Eye (tissue), 1 donor: ENCODE measurements around the gene PLS3.
A peak's percentile ranks its signal among the peaks of the same experiment; 100 is the strongest.

Experiments used
- DNase-seq: peaks from one replicate; pipeline ENCODE4 v3.0.0-alpha.2; 2015

Gene PLS3

GRCh38 chrX:115571712-115572111 lies 10.7 kb downstream of the PLS3 start:
- no peak for DNase-seq

- no peak for DNase-seq
Measured at GRCh38 chrX:115573185-115573584, 12.2 kb downstream of the PLS3 start.

- DNase-seq = no peak
Measured at GRCh38 chrX:115576676-115577075, 15.7 kb downstream of the PLS3 start.

GRCh38 chrX:115579327-115579726 lies 18.4 kb downstream of the PLS3 start:
- no peak for DNase-seq

GRCh38 chrX:115579786-115580294 lies 18.9 kb downstream of the PLS3 start:
- no peak for DNase-seq

GRCh38 chrX:115581759-115582615 lies 21.0 kb downstream of the PLS3 start:
- no peak for DNase-seq

- no peak for DNase-seq
Measured at GRCh38 chrX:115582616-115583495, 21.9 kb downstream of the PLS3 start.

DNA sequence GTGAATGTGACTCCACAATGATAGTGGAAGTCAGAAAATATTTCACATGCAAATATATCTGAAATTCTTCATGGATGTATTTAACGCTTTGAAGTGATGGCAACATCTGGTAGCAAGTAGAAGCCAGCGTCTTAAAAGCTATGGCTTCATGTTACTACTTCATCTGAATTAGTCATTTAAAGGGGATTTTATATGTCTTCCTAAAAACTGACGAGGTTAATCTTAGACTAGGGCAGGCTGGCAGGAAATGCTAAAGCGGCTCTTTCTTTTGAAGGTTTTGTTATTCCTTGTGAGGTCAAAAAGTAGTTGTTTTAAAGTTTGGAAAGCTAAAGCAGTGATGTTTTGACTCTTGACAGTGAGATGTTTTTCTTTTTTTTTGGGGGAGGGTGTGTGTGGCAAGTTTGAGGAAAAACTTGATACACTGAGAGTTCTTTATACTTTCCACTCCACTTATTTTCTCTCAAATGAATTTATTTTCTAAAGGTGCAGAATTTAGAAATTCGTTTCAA lies 22.6 kb downstream of the PLS3 start:
- DNase-seq = no peak

- DNase-seq = no peak
Measured at GRCh38 chrX:115584696-115585095, 23.7 kb downstream of the PLS3 start.

DNA sequence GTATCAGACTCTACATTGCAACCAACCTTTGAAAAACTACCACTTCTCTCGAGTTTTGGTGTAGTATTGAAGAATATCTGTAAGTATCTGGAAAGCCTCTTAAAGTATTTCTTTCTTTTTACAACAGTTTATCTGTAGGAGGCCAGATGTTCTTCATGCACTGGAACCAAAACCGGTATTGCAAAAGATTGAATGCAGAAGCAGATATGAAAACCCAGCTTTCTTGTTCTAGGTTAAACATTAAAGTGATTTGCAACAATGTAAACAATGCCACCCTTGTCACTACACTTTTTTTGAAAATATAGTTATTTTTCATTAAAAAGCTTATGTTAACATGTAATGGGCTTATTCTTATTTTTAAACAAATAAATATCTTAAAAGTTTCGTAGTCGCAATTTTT lies 27.2 kb downstream of the PLS3 start:
- no peak for DNase-seq

- DNase-seq = no peak
Measured at GRCh38 chrX:115589419-115589818, 28.4 kb downstream of the PLS3 start.

- DNase-seq = no peak
Measured at GRCh38 chrX:115591420-115591819, 30.4 kb downstream of the PLS3 start.

DNA sequence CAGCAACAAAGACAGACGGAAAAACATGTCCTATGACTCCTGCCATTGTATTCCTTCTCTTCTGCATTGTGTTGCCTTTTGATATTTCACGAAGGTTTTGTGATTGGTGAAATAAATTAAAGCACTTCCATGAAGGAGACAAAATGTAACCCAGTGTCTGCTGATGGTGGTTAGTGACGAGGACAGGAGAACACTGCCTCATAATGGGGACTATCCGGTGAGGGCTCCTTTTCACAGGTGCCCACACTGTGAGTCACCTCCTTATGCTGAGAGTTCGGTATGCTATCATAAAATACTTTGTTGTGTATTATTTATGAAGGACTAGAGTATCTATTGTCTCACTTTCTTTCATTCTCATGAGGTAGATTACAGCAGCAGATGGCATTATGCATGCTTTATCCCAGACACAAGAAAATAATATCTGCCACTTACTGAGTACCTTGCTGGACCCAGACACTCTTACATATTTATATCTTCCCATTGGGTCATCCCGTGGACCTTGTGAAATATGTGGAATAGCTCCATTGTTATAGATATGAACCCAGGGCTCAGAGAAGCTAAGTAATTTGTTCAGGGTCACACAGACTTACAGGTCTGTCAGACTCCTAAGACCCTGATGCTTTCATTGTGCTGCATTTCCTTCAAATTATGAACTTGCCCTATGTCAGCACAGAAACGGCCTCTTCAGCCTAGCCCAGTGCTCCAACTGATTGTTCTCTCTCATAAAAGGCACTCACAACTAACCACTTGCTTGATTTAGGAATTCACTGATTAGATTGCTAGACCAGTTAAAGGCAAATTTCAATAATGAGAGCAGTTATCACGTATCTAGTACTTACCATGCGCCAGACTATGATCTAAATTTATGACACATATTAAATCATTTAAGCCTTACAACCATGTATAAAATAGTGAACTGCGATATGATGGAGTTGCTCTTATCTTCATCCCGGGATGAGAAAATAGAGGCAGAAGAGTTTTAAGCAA lies 31.2 kb downstream of the PLS3 start:
- DNase-seq = no peak

DNA sequence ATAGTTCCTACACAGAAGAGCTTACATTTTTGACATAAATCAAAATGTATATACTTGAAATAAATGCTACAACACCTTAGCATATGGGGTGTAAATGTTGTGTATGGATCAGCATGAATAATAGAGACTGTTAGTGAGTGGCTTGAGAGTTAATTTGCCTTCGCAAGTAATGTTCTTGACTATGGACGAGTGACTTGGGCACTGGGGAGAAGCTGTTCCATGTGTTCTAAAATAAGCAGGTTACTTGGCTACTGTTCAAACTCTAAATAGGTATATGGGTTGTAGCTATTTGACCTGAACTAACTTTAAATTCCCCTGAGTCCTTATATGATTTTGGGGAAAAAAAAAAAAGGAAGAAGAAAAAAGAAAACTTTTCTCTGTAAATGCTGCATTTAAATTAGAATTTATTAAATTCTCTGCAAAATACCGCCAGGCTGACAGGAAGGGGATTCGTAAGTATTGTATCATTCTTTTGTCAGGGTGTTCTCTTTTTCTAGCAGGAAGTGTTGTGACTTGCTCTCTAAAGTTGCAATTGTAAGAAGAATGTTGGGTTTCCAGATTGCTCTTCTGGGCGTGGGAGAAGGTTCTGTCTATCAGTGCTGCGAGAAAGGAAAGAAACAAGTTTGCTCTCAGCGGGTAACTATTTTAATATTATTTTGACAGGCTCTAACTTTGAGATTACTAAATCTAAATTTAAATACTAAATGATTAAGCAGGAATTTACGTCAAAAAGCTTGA lies 32.2 kb downstream of the PLS3 start:
- DNase-seq = peak; percentile 9

- no peak for DNase-seq
Measured at GRCh38 chrX:115595049-115595448, 34.1 kb downstream of the PLS3 start.

DNA sequence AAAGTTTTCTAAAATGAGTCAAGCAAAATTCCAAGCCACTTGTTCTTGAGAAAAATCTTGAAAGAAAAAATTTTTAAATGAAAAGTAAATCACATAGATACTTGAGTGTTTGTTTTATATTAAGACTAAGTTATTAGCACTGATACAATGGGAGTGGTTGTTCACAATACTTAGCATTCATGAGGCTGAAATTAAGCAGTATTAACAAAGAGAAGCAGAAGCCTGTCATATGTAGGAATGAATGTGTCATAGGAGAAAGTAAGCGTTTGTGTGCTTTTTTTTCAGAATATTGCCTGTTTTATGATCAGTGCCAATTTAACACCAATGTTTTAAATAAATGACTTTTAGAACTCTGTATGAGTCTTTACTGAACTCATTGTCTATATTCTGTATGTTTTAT lies 37.6 kb downstream of the PLS3 start:
- DNase-seq = no peak

DNA sequence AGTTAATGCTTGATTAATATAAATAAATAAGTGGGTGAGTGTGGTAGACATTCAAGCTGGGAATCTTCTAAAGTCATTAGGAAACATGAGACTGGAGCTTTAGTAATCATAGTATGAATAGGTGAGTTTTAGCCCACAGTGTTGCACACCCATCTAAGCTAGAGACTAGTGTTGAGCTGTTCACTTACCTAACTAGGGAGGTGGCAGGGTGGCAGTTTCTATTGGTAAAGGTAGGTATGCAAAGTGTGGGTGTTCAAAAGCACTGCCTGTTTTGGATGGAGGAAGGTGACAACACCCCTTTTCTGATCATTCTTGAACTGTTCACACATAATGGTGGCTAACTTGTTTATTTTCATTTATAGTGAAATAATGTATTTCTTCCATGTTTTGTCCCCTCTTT lies 41.3 kb downstream of the PLS3 start:
- DNase-seq = no peak

DNA sequence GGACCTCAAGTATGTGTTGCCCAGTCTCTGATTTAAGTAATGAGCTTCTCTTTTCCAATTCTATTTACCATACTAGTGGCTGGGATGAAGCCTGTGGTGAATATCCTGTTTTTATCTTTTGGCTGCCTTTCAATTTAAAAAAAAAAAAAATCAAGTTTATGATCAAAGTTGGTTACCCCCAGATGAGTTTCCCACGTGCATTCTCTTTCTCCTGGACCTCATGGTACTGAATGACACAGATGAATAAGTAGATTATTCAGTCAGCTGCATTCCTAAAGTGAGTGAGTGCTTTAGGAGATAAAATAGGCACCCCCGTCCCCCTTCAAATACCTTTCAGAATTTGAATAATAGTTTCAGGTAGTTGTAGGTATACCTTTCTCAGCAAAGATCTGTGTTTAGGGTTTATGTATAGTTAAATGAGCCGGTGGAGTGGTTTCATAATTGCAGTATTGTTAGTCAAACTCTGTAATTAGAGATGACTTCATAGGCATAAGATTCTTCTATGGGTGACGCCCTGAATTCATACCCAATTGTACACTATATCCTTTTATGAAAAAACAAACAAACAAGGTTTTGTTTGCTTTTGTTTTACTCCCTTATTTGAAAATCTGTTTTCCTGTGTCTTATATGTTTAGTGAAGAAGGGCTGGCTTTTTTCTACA lies 41.9 kb downstream of the PLS3 start:
- no peak for DNase-seq

- DNase-seq = no peak
Measured at GRCh38 chrX:115603534-115604074, 42.6 kb downstream of the PLS3 start.

- no peak for DNase-seq
Measured at GRCh38 chrX:115606861-115607260, 45.9 kb downstream of the PLS3 start.

DNA sequence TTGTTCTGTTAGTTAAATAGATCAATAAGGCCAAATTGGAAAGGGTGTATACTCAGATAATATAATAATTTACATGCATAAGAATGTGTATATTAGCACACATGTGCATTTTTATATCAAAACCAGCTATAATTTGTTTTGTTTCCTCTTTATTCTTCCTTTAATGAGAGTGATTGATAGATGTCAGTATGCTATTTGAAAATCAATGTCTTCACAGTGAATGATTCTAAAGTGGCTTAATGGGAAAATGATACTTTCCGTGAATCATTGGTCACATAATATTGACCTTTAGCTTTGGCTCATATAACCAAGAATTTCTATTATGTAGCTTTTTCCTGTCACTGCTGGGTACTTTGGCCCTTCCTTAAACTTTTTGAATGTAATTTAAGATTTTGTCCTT lies 48.6 kb downstream of the PLS3 start:
- DNase-seq = no peak
